Measurements from ENCODE around the gene ORAI1. TPM values are rescaled to one million over a fixed set of nuclear protein-coding genes. Genes with fewer than 3 reads are reported as not detected.

Gene ORAI1
- total RNA-seq (10 to 100 TPM in 4 of 9 donors, 1 to 10 TPM in 5; 6.9 to 15.7 (median 9.5) TPM), polyA plus RNA-seq (10 to 100 TPM in 1 of 2 donors, 1 to 10 TPM in 1; 4.5 to 18.8 TPM)
- long read RNA-seq, donor 1, transcript ORAI1-203 (2 exons, 2,138 nt): major isoform, 12 of 22 reads
- long read RNA-seq, donor 1, partial matches to known transcripts: 10 of 22 reads
- long read RNA-seq, donor 1, other reads (novel, unspliced or antisense): 0 of 22 reads
- long read RNA-seq, donor 2, partial matches to known transcripts: 2 of 5 reads
- long read RNA-seq, donor 2, other reads (novel, unspliced or antisense): 2 of 5 reads
- long read RNA-seq, donor 3, transcript ORAI1-203 (2 exons, 2,138 nt): major isoform, 26 of 40 reads
- long read RNA-seq, donor 3, partial matches to known transcripts: 12 of 40 reads
- long read RNA-seq, donor 3, other reads (novel, unspliced or antisense): 2 of 40 reads

DNA sequence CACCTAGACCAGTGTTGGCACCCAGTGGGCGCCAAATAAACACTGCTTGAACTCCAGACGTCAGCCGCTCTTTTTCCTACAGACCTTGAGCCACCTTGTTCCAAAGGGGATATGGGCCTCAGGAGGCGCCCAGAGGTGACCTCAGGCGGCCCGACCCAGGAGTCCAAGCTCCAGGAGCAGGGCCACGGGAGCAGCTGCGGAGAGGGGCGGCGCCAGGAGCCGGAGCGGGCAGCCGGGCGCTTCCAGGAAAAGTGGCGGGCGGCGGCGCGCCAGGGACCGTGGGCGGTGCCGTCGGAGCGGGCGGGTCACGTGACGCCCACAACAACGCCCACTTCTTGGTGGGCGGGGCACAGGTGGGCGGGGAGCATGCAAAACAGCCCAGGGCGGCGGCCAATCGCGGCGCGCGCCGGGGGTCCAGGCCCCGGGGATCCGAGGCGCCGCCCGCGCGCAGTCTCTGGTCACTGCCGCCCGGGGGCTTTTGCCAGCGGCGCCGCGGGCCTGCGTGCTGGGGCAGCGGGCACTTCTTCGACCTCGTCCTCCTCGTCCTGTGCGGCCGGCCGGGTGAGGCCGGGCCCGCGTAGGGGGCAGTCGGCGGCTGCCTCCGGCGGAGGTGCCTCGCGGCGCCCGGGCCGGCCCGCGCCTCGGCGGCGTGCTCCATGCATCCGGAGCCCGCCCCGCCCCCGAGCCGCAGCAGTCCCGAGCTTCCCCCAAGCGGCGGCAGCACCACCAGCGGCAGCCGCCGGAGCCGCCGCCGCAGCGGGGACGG is at the start of gene ORAI1:
Gene ORAI1, plus strand, starts transcription at position 444 of the 766 bp plus-strand sequence.
- Histone ChIP-seq H3K36me3 (no peaks in the 10 kb centered on the region), H3K27me3 (no peaks in the 10 kb centered on the region), H3K9me3 (no peaks in the 10 kb centered on the region), H3K4me1 (peaks cover 0 to 53% (median 30%) of the 10 kb centered on the region in 12 donors), H3K4me3 (peak within 1 kb of the TSS; percentile 38 to 89 (median 76)), H3K27ac (peak within 1 kb of the TSS; percentile 66 to 98 (median 90))
- TF ChIP-seq, protein P1, sequence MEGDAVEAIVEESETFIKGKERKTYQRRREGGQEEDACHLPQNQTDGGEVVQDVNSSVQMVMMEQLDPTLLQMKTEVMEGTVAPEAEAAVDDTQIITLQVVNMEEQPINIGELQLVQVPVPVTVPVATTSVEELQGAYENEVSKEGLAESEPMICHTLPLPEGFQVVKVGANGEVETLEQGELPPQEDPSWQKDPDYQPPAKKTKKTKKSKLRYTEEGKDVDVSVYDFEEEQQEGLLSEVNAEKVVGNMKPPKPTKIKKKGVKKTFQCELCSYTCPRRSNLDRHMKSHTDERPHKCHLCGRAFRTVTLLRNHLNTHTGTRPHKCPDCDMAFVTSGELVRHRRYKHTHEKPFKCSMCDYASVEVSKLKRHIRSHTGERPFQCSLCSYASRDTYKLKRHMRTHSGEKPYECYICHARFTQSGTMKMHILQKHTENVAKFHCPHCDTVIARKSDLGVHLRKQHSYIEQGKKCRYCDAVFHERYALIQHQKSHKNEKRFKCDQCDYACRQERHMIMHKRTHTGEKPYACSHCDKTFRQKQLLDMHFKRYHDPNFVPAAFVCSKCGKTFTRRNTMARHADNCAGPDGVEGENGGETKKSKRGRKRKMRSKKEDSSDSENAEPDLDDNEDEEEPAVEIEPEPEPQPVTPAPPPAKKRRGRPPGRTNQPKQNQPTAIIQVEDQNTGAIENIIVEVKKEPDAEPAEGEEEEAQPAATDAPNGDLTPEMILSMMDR (IDR thresholded peaks at IDR 0.05): peak in 3 of 12 donors; percentile 26 to 37 (median 37)
- peak in 1 of 2 donors; percentile 72 for TF ChIP-seq POLR2A (IDR thresholded peaks at IDR 0.05)
- intact Hi-C loops (cut with DNase I): loop anchor here in 8 of 10 donors (2.0 to 10.0 kb wide), 9 partner anchors 44 to 129 kb away; partner anchors contain the start of gene KDM2B (in 3 of the 8)
- DNase-seq (peak; percentile 96 to 99 (median 97)), ATAC-seq (peak; percentile 91 to 97 (median 94))
- 1 to 2% (median 1%) methylated on average over 11 to 92 of the region's 92 CpGs for WGBS, 4 donors

DNA sequence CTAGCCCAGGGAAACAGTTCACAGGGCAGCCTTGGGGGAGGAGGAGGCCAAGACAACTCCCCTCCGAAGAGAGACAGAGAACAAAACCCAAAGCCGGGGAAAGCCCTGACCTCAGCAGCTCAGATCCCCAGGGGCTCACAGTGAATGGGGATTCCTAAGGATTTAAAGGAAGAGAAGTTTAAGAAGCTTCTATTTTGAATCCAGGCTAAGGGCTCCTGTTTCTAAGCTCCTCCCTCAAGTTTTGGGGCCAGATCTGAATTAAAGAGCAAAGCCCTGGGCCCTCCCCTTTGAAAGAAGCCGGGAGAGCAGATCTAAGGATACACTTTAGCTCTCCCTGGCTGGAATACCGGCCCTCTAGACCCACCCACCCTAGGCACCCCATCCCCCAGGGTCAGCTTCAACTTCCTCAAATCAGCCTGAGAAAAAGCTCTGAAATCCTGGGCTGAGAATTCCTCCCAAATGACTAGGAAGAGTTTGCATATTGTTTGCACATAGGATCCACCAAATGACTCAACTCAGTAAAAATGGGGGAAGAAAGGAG is 49.4 kb upstream of the ORAI1 start:
- peak in 1 of 4 donors; percentile 5 for ATAC-seq
- peak overlapping the region in 2 of 12 donors; percentile 12 to 15 for H3K4me3 ChIP-seq
- intact Hi-C loops (cut with DNase I): loop anchor here in 2 of 10 donors (5.0 kb wide), 2 partner anchors 35 to 40 kb away; no protein-coding TSS in a partner anchor
- peak overlapping the region in 5 of 12 donors; percentile 9 to 85 (median 49) for H3K27ac ChIP-seq
- H3K27me3 ChIP-seq: no peaks in the 10 kb centered on the region
- peaks cover 0 to 35% (median 25%) of the 10 kb centered on the region in 9 donors for H3K36me3 ChIP-seq
- peaks cover 0 to 47% (median 25%) of the 10 kb centered on the region in 12 donors for H3K4me1 ChIP-seq
- WGBS, 4 donors: 25 to 50% (median 36%) methylated on average over 4 of the region's 4 CpGs
- peak in 2 of 5 donors; percentile 25 to 43 for DNase-seq
- no peak for TF ChIP-seq POLR2A (IDR thresholded peaks at IDR 0.05)
- TF ChIP-seq, protein P1 (IDR thresholded peaks at IDR 0.05): no peak
- H3K9me3 ChIP-seq: no peaks in the 10 kb centered on the region

DNA sequence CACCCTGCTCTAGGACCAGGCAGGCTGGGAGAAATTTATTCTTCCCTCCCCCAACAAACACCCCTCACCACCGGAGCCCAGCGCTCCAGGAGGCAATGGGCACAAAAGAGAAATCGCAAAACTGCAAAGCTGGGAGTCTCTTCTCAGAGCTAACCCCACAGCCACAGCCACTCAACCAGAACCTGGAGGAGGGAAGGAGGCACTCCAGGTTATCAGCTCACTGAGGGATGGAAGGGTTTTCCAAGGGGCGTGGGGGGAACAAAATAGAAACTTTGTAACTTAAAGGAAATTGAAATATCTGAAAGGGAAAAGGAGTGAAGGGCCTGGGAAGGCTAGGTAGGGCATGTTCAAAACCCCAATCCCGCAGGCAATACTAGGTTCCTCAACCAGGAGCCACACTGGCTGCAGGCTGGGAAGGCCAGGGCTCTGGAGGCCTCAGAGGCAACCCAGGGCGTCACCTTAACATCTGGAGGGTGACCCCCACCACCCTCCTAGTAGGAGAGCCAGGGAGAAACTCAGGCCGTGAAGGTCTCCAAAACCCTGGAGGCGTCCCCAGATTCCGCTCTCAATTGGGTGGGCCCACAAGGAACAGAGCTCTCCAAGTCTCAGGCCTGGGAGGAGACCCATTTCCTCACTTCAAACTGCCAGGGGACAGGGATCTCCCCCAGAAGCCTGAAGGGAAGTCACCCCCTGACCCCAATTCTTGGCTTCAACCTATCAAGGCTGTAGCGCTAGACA is 48.7 kb upstream of the ORAI1 start:
- Histone ChIP-seq H3K27ac (peak overlapping the region in 7 of 12 donors; percentile 13 to 91 (median 67)), H3K4me1 (peaks cover 0 to 53% (median 29%) of the 10 kb centered on the region in 12 donors), H3K36me3 (peaks cover 0 to 28% (median 20%) of the 10 kb centered on the region in 9 donors), H3K27me3 (no peaks in the 10 kb centered on the region), H3K9me3 (no peaks in the 10 kb centered on the region), H3K4me3 (peak overlapping the region in 6 of 12 donors; percentile 15 to 80 (median 74))
- no peak for ATAC-seq
- intact Hi-C loops (cut with DNase I): loop anchor here in 2 of 10 donors (5.0 kb wide), 2 partner anchors 35 to 40 kb away; no protein-coding TSS in a partner anchor
- 89 to 94% (median 91%) methylated on average over 10 of the region's 10 CpGs for WGBS, 4 donors
- DNase-seq: no peak
- TF ChIP-seq, protein P1 (IDR thresholded peaks at IDR 0.05): no peak
- no peak for TF ChIP-seq POLR2A (IDR thresholded peaks at IDR 0.05)

All from heart left ventricle (tissue), 16 donors.